Thoracic aorta (tissue), 2 donors: ENCODE results near the gene GRIK4. TPM values are rescaled to one million over a fixed set of nuclear protein-coding genes. Genes with fewer than 3 reads are reported as not detected.

Experiments used
- ATAC-seq: fragments of 150-250 bp; one replicate; pipeline ENCODE4 v1.8.0; 2017; ENCODE audit warnings: low read depth; ENCODE audit not compliant: insufficient number of reproducible peaks, low FRiP score
- DNase-seq: peaks from one replicate; pipeline ENCODE4 v3.0.0-alpha.2; 2020; ENCODE audit warnings: low spot score
- H3K27ac ChIP-seq, 2 donors: fragments of 200-600 bp; sonication (generic); 1 replicate in 1 of 2; 2 replicates in 1 of 2; pipeline ENCODE4 v1.5.1; 2016; ENCODE audit warnings: mild to moderate bottlenecking in 2 of 2, moderate library complexity in 2 of 2
- H3K27me3 ChIP-seq: fragments of 200-600 bp; sonication (generic); replicated peaks from 2 replicates; pipeline ENCODE4 v1.6.0; 2016; ENCODE audit warnings: mild to moderate bottlenecking; ENCODE audit not compliant: insufficient read depth
- H3K36me3 ChIP-seq: fragments of 200-600 bp; sonication (generic); one replicate; pipeline ENCODE4 v1.5.1; 2016
- H3K4me1 ChIP-seq, 2 donors: fragments of 200-600 bp; sonication (generic); 1 replicate in 1 of 2; 2 replicates in 1 of 2; pipeline versions ENCODE4 v1.5.1 to v1.6.0; 2016; ENCODE audit warnings: low read depth in 2 of 2, mild to moderate bottlenecking in 1 of 2; ENCODE audit not compliant: control insufficient read depth in 1 of 2
- H3K4me3 ChIP-seq: fragments of 200-600 bp; sonication (generic); 2 replicates; pipeline ENCODE4 v1.5.1; 2016; ENCODE audit warnings: mild to moderate bottlenecking
- H3K9me3 ChIP-seq: fragments of 200-600 bp; sonication (generic); 2 replicates; pipeline ENCODE4 v1.5.1; 2016
- CTCF ChIP-seq: fragments of 200-600 bp; sonication (generic); IDR thresholded peaks from one replicate; pipeline ENCODE4 v1.5.1; 2019; ENCODE audit warnings: antibody characterized with exemption
- total RNA-seq, 2 donors: library from RNA; depleted of rRNA; stranded (reverse); fragments of >200 nt; gene quantifications; one replicate each; pipeline versions ENCODE4 v1.1.0 to v1.2.3, GENCODE V29; 2016

GRIK4 gene
- total RNA-seq, 2 donors from 2014 or later, result not detected

- no peak for TF ChIP-seq CTCF
- ATAC-seq (no peak), DNase-seq (no peak)
- Histone ChIP-seq H3K36me3 (no peaks in the 10 kb centered on the region), H3K9me3 (no peaks in the 10 kb centered on the region), H3K4me3 (no peak overlapping the region), H3K27me3 (no peaks in the 10 kb centered on the region), H3K27ac (peak overlapping the region in 1 of 2 donors; percentile 60), H3K4me1 (peaks cover 23 to 44% of the 10 kb centered on the region in 2 donors)
These were observed 370.6 kb downstream of the GRIK4 start for GRCh38 chr11:120882175-120882574.

- H3K27ac ChIP-seq, result peak overlapping the region in 1 of 2 donors; percentile 19
- no peak for ATAC-seq
- no peaks in the 10 kb centered on the region for H3K9me3 ChIP-seq
- no peaks in the 10 kb centered on the region for H3K36me3 ChIP-seq
- DNase-seq, result peak; percentile 11
- H3K4me1 ChIP-seq, result peaks cover 23 to 44% of the 10 kb centered on the region in 2 donors
- H3K27me3 ChIP-seq, result no peaks in the 10 kb centered on the region
- H3K4me3 ChIP-seq, result peak overlapping the region; percentile 26
- no peak for TF ChIP-seq CTCF
These were observed 372.0 kb downstream of the GRIK4 start for GRCh38 chr11:120883404-120884080.

- H3K4me1 ChIP-seq, result peaks cover 23 to 44% of the 10 kb centered on the region in 2 donors
- peak overlapping the region; percentile 26 for H3K4me3 ChIP-seq
- peak overlapping the region in 1 of 2 donors; percentile 12 for H3K27ac ChIP-seq
- ATAC-seq (no peak), DNase-seq (no peak)
- no peak for TF ChIP-seq CTCF
- no peaks in the 10 kb centered on the region for H3K9me3 ChIP-seq
- no peaks in the 10 kb centered on the region for H3K36me3 ChIP-seq
- no peaks in the 10 kb centered on the region for H3K27me3 ChIP-seq
These were observed 372.8 kb downstream of the GRIK4 start for GRCh38 chr11:120884154-120885020.

GRCh38 chr11:120890609-120891320 lies 379.2 kb downstream of the GRIK4 start:
- DNase-seq (no peak), ATAC-seq (no peak)
- Histone ChIP-seq H3K27ac (no peak overlapping the region), H3K9me3 (no peaks in the 10 kb centered on the region), H3K4me1 (no peaks in the 10 kb centered on the region), H3K36me3 (no peaks in the 10 kb centered on the region), H3K27me3 (no peaks in the 10 kb centered on the region), H3K4me3 (no peak overlapping the region)
- no peak for TF ChIP-seq CTCF
